PC-3 (cell line): ENCODE measurements around the gene TYROBP.

Experiments used
- EZH2 ChIP-seq: fragments of 300-600 bp; sonication (generic); IDR thresholded peaks from one replicate; pipeline ENCODE4 v1.6.1; 2017; ENCODE audit warnings: antibody characterized with exemption, mild to moderate bottlenecking, low read length; ENCODE audit not compliant: unreplicated experiment
- TF ChIP-seq, protein P1 (sequence below): fragments of 300-600 bp; sonication (generic); conservative IDR thresholded peaks from 2 replicates; pipeline ENCODE4 v1.5.1; 2017; ENCODE audit warnings: antibody characterized with exemption, low read depth, mild to moderate bottlenecking, low read length

DNA sequence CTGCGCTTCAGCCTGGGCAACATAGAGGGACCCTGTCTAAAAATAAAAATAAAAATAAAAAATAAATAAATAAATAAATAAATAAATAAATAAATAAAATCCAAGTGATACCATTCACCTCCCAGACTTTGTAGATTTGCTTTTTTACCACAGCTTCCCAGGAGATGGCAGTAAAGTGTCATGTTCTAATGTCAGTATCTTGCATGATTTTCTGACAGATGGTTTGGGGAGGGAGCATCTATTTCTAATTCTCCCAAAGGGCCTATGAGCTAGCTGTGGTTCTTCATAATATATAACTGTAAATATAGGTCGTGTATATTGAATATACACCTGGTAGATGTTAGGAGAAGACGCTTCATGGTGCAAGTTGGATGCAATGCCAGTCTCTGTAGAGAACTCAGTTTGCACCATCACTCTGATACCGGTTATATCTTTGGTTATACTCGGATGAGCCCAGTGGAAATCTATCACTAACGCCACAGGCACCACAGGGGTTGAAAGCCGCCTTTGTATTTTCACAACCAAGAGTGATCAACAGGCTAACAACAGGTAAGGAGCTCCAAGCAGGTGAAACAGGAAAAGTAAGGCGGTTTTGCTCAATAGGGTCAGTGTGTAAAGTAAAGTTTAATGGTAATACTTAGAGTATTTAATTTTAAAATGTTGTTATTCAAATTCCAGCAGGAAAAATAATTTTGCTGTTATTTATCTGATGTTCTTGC, 25.8 kb downstream of the TYROBP start:
- TF ChIP-seq, protein P1, sequence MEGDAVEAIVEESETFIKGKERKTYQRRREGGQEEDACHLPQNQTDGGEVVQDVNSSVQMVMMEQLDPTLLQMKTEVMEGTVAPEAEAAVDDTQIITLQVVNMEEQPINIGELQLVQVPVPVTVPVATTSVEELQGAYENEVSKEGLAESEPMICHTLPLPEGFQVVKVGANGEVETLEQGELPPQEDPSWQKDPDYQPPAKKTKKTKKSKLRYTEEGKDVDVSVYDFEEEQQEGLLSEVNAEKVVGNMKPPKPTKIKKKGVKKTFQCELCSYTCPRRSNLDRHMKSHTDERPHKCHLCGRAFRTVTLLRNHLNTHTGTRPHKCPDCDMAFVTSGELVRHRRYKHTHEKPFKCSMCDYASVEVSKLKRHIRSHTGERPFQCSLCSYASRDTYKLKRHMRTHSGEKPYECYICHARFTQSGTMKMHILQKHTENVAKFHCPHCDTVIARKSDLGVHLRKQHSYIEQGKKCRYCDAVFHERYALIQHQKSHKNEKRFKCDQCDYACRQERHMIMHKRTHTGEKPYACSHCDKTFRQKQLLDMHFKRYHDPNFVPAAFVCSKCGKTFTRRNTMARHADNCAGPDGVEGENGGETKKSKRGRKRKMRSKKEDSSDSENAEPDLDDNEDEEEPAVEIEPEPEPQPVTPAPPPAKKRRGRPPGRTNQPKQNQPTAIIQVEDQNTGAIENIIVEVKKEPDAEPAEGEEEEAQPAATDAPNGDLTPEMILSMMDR: peak; percentile 46; the same call in 1 of the 2 replicates
- no peak for TF ChIP-seq EZH2
